Measurements from ENCODE around the gene NOP14.

Gene NOP14

DNA sequence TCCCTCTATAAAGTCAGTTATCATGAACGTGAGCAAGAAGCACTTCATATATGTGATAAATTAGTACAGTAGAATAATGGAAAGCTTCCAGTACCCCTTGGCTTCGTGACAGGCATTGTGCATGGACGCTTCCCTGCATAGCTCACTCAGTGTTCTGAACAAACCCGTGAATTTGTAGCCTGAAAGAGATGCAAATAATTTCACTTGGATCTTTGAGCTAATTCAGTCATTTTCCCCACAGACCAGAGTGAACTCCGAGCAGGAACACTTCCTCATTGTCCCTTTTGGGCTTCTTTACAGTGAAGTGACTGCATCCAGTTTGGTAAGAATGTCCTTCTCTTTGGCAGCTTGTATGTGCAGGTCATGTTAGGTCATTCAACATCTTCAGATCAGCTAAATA, 69.4 kb downstream of the NOP14 start:
- H3K4me3 ChIP-seq (ENCODE audit: insufficient read depth, low read depth, low read length) = no peak overlapping the region
- no peaks in the 10 kb centered on the region for H3K4me1 ChIP-seq (ENCODE audit: control insufficient read depth, insufficient read depth, low read length)
- no peaks in the 10 kb centered on the region for H3K27me3 ChIP-seq (ENCODE audit: control insufficient read depth, insufficient read depth, low read length, poor library complexity, severe bottlenecking)
- no peak overlapping the region for H3K27ac ChIP-seq (ENCODE audit: insufficient read depth, low read depth, low read length, poor library complexity, severe bottlenecking)
- H3K9me3 ChIP-seq (ENCODE audit: control insufficient read depth, low read length) = no peaks in the 10 kb centered on the region
- WGBS, 2 experiments = 96 to 97% methylated on average over 5 of the region's 5 CpGs
- H3K36me3 ChIP-seq (ENCODE audit: control insufficient read depth, insufficient read depth, low read length) = peaks cover 18% of the 10 kb centered on the region

DNA sequence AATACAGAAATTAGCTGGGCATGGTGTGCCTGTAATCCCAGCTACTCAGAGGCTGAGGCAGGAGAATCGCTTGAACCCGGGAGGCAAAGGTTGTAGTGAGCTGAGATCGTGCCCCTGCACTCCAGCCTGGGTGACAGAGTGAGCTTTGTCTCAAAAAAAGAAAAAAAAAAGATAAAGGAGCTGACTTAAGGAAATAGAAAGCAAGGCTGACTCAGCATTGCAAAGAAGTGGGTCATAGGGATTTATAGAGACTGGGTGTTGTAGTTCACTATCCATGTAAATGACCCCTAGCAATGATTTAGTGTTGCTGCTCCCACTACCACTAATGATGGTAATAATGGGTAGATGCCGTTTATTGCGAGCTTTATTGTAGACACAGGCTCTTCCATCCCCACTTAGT, 71.9 kb downstream of the NOP14 start:
- no peaks in the 10 kb centered on the region for H3K27me3 ChIP-seq (ENCODE audit: control insufficient read depth, insufficient read depth, low read length, poor library complexity, severe bottlenecking)
- H3K36me3 ChIP-seq (ENCODE audit: control insufficient read depth, insufficient read depth, low read length) = peaks cover 13% of the 10 kb centered on the region
- no peak overlapping the region for H3K27ac ChIP-seq (ENCODE audit: insufficient read depth, low read depth, low read length, poor library complexity, severe bottlenecking)
- no peaks in the 10 kb centered on the region for H3K4me1 ChIP-seq (ENCODE audit: control insufficient read depth, insufficient read depth, low read length)
- H3K9me3 ChIP-seq (ENCODE audit: control insufficient read depth, low read length) = no peaks in the 10 kb centered on the region
- 88 to 94% methylated on average over 5 of the region's 5 CpGs for WGBS, 2 experiments
- no peak overlapping the region for H3K4me3 ChIP-seq (ENCODE audit: insufficient read depth, low read depth, low read length)

DNA sequence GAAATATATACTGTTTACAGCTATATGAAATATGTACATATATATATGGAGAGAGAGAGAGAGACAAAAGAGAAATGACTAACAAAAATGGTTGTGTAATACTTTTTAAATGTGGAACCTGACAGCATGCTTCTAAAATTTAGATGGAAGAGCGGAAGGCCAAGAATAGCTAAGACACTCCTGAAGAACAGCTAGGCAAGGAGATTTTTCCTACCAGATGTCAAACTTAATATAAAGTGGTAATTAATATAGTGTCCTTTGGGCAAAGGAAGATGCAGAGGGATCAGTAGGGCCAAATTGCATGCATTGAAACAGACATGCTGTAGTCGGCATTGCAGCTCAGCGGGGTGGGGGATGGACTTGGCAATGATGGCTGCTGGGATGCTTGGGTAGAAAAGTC, 74.3 kb downstream of the NOP14 start:
- no peaks in the 10 kb centered on the region for H3K9me3 ChIP-seq (ENCODE audit: control insufficient read depth, low read length)
- no peak overlapping the region for H3K4me3 ChIP-seq (ENCODE audit: insufficient read depth, low read depth, low read length)
- no peaks in the 10 kb centered on the region for H3K4me1 ChIP-seq (ENCODE audit: control insufficient read depth, insufficient read depth, low read length)
- 91 to 100% methylated on average over 3 of the region's 3 CpGs for WGBS, 2 experiments
- H3K27me3 ChIP-seq (ENCODE audit: control insufficient read depth, insufficient read depth, low read length, poor library complexity, severe bottlenecking) = no peaks in the 10 kb centered on the region
- no peak overlapping the region for H3K27ac ChIP-seq (ENCODE audit: insufficient read depth, low read depth, low read length, poor library complexity, severe bottlenecking)
- H3K36me3 ChIP-seq (ENCODE audit: control insufficient read depth, insufficient read depth, low read length) = peaks cover 23% of the 10 kb centered on the region
